Sigmoid colon (tissue), 7 donors: ENCODE data around the gene TRAF5. TPM values are rescaled to one million over a fixed set of nuclear protein-coding genes. Genes with fewer than 3 reads are reported as not detected.
"Not testable (repeated sequence)": the region's sequence is repeated elsewhere in the genome, so short reads cannot be mapped to it uniquely, and the experiment has no call there.

Experiments
- DNase-seq: peaks from one replicate; pipeline ENCODE4 v3.0.0-alpha.2; 2019
- H3K27ac ChIP-seq, 4 donors: fragments of 200-600 bp; sonication (generic); one replicate each; pipeline ENCODE4 v1.5.1; 2016 to 2019; ENCODE audit warnings: mild to moderate bottlenecking in 1 of 4
- H3K27me3 ChIP-seq, 3 donors: fragments of 200-600 bp; sonication (generic); one replicate each; pipeline ENCODE4 v1.5.1; 2019; ENCODE audit warnings: mild to moderate bottlenecking in 1 of 3
- H3K36me3 ChIP-seq, 4 donors: fragments of 200-600 bp; sonication (generic); one replicate each; pipeline ENCODE4 v1.5.1; 2016 to 2019
- H3K4me1 ChIP-seq, 4 donors: fragments of 200-600 bp; sonication (generic); one replicate each; pipeline ENCODE4 v1.5.1; 2017 to 2019
- H3K4me3 ChIP-seq, 4 donors: fragments of 200-600 bp; sonication (generic); one replicate each; pipeline ENCODE4 v1.5.1; 2017 to 2019; ENCODE audit warnings: mild to moderate bottlenecking in 2 of 4, moderate library complexity in 1 of 4
- H3K9me3 ChIP-seq, 4 donors: fragments of 200-600 bp in 3 of 4; sonication (generic) in 3 of 4; one replicate each; pipeline versions ENCODE4 v1.5.1 to v1.6.1; 2013 to 2019
- CTCF ChIP-seq, 4 experiments: fragments of 450-650 bp in 3 of 4; fragments of 200-600 bp in 1 of 4; IDR thresholded peaks; one replicate each; pipeline ENCODE4 v1.5.1; 2016 to 2019; ENCODE audit warnings: antibody characterized with exemption in 4 of 4, mild to moderate bottlenecking in 3 of 4, moderate library complexity in 2 of 4
- EP300 ChIP-seq, 4 donors: sonication (generic); formaldehyde crosslinking; IDR thresholded peaks; one replicate each; pipeline ENCODE4 v1.6.1; 2017; ENCODE audit warnings: antibody characterized with exemption in 4 of 4
- POLR2A ChIP-seq, 2 donors: fragments of 450-650 bp; IDR thresholded peaks; one replicate each; pipeline ENCODE4 v1.6.1; 2016; ENCODE audit warnings: antibody characterized with exemption in 2 of 2, mild to moderate bottlenecking in 2 of 2, moderate library complexity in 2 of 2
- POLR2AphosphoS5 ChIP-seq, 4 donors: sonication (generic); formaldehyde crosslinking; IDR thresholded peaks; one replicate each; pipeline ENCODE4 v1.6.1; 2017; ENCODE audit warnings: antibody characterized with exemption in 4 of 4
- WGBS, 2 donors: extraction: QIAGEN DNeasy Blood & Tissue Kit; methylation state at CpG; one replicate each; pipeline ENCODE4 v1.1.7; 2013; 5-methylcytosine and 5-hydroxymethylcytosine counted together
- intact Hi-C: fragments of 100-400 bp; cut with DNase I; formaldehyde crosslinking; loops from one replicate; pipeline ENCODE4 v1.15.1; 2023
- polyA plus RNA-seq, 3 donors: library from polyadenylated mRNA; stranded (reverse); fragments of 200-250 nt; gene quantifications; one replicate each; pipeline ENCODE4 v1.2.3, GENCODE V29; 2013
- total RNA-seq, 4 donors: library from RNA; depleted of rRNA; stranded (reverse); fragments of >200 nt; gene quantifications; one replicate each; pipeline ENCODE4 v1.1.0, GENCODE V29; 2016
- donor health status: healthy with polysubstance abuse.
- donor health status: Bipolar disorder and iron deficiency.
- donor health status: healthy.

The TRAF5 gene
- total and polyA plus RNA-seq, 7 donors: 2.4 to 55.9 (median 20.8) TPM

GRCh38 chr1:211349741-211350140 lies 23.1 kb downstream of the TRAF5 start:
- Histone ChIP-seq H3K4me1 (peaks cover 0 to 11% (median 7%) of the 10 kb centered on the region in 4 donors), H3K27me3 (no peaks in the 10 kb centered on the region), H3K36me3 (peaks cover 0 to 15% (median 3%) of the 10 kb centered on the region in 4 donors), H3K27ac (no peak overlapping the region), H3K4me3 (no peak overlapping the region), H3K9me3 (no peaks in the 10 kb centered on the region)
- DNase-seq: no peak
- TF ChIP-seq CTCF (IDR thresholded peaks at IDR 0.05) (no peak), POLR2A (IDR thresholded peaks at IDR 0.05) (no peak), POLR2AphosphoS5 (IDR thresholded peaks at IDR 0.05) (no peak), EP300 (IDR thresholded peaks at IDR 0.05) (no peak)
- intact Hi-C loops: no loop called here
- WGBS, 2 donors: 22 to 74% methylated on average over 2 of the region's 2 CpGs

GRCh38 chr1:211352055-211352454 lies 25.4 kb downstream of the TRAF5 start:
- DNase-seq, intact Hi-C loops, H3K9me3 ChIP-seq, H3K27ac ChIP-seq, H3K4me1 ChIP-seq, H3K4me3 ChIP-seq, H3K27me3 ChIP-seq: not testable (repeated sequence)
- peaks cover 0 to 37% (median 9%) of the 10 kb centered on the region in 4 donors for H3K36me3 ChIP-seq
- 96% methylated on average over 3 of the region's 3 CpGs for WGBS, 2 donors

- DNase-seq: no peak
- intact Hi-C loops: no loop called here
- no peak overlapping the region for H3K27ac ChIP-seq
- no peak for TF ChIP-seq POLR2AphosphoS5 (IDR thresholded peaks at IDR 0.05)
- TF ChIP-seq CTCF (IDR thresholded peaks at IDR 0.05): no peak
- no peaks in the 10 kb centered on the region for H3K27me3 ChIP-seq
- no peaks in the 10 kb centered on the region for H3K9me3 ChIP-seq
- 96% methylated on average over 2 of the region's 2 CpGs for WGBS, 2 donors
- H3K4me3 ChIP-seq: no peak overlapping the region
- peaks cover 0 to 4% (median 1%) of the 10 kb centered on the region in 4 donors for H3K4me1 ChIP-seq
- H3K36me3 ChIP-seq: peaks cover 0 to 41% (median 12%) of the 10 kb centered on the region in 4 donors
Observed at GRCh38 chr1:211352465-211352864, 25.8 kb downstream of the TRAF5 start.

GRCh38 chr1:211352985-211353515 lies 26.4 kb downstream of the TRAF5 start:
- no peak overlapping the region for H3K4me3 ChIP-seq
- no peaks in the 10 kb centered on the region for H3K4me1 ChIP-seq
- no peak for DNase-seq

GRCh38 chr1:211353562-211354212 lies 27.1 kb downstream of the TRAF5 start:
- DNase-seq: no peak
- intact Hi-C loops: no loop called here
- H3K27me3 ChIP-seq: no peaks in the 10 kb centered on the region
- no peak overlapping the region for H3K4me3 ChIP-seq
- peaks cover 0 to 46% (median 12%) of the 10 kb centered on the region in 4 donors for H3K36me3 ChIP-seq
- no peak overlapping the region for H3K27ac ChIP-seq
- no peaks in the 10 kb centered on the region for H3K4me1 ChIP-seq
- no peaks in the 10 kb centered on the region for H3K9me3 ChIP-seq
- no peak for TF ChIP-seq POLR2AphosphoS5 (IDR thresholded peaks at IDR 0.05)
- TF ChIP-seq EP300 (IDR thresholded peaks at IDR 0.05): no peak
- TF ChIP-seq POLR2A (IDR thresholded peaks at IDR 0.05): no peak
- no peak for TF ChIP-seq CTCF (IDR thresholded peaks at IDR 0.05)
- WGBS, 2 donors: 0 to 55% methylated on average over 1 of the region's 1 CpG

More at GRCh38 chr1:211352985-211353515, 26.4 kb downstream of the TRAF5 start:
- intact Hi-C loops: no loop called here
- 24 to 40% methylated on average over 8 of the region's 8 CpGs for WGBS, 2 donors
- no peak overlapping the region for H3K27ac ChIP-seq
- no peaks in the 10 kb centered on the region for H3K9me3 ChIP-seq
- H3K36me3 ChIP-seq: peaks cover 0 to 46% (median 12%) of the 10 kb centered on the region in 4 donors
- H3K27me3 ChIP-seq: no peaks in the 10 kb centered on the region
- TF ChIP-seq CTCF (IDR thresholded peaks at IDR 0.05) (peak; percentile 16 to 75 (median 40)), EP300 (IDR thresholded peaks at IDR 0.05) (no peak)
